Renal pelvis (tissue), 4 donors: Measurements from ENCODE around the gene GPR4. TPM values are rescaled to one million over a fixed set of nuclear protein-coding genes. Genes with fewer than 3 reads are reported as not detected.
"Not testable (repeated sequence)": the region's sequence is repeated elsewhere in the genome, so short reads cannot be mapped to it uniquely, and the experiment has no call there.

Source experiments
- DNase-seq: peaks from one replicate; pipeline ENCODE4 v3.0.0-alpha.2; 2013
- polyA plus RNA-seq, 3 donors: library from polyadenylated mRNA; unstranded; fragments of 120-200 nt; gene quantifications; one replicate each; pipeline ENCODE4 v1.2.1, GENCODE V29; 2013; ENCODE audit not compliant: insufficient read length in 3 of 3

GPR4 gene
- polyA plus RNA-seq, 3 donors, result 3.7 to 5.6 (median 3.8) TPM

DNA sequence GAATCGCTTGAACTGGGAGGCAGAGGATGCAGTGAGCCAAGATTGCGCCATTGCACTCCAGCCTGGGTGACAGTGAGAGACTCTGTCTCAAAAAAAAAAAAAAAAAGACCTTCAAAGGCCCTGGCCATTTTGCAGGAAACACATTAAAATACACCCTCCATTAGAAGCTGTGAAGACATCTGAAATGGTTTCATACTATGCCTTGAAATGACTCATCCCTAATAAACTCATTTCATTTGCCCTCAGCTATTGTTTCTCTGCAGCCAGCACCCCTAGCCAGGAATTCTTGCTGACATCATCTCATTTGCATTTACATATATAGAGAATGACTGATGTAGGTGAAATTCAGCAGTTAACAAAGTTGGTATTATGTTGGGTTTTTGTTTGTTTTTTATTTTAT, 28.5 kb upstream of the GPR4 start:
- no peak for DNase-seq

DNA sequence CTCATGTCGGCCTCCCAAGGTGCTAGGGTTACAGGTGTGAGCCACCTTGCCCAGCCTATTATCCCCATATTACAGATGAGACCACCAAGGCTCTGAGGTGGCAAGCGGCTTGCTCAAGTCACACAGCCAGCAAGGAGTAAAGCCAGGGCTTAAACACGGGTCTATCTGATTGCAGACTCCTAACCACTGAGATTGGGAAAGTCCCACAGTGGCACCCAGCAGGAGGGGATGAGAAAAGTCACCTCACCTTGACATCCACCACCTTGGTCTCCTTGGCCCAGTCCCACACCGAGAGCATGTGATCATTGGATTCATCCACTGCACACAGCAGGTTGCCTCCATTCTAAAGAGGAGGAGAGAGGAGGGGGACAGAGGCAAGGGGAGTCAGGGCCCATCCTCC, 27.7 kb upstream of the GPR4 start:
- no peak for DNase-seq

GRCh38 chr19:45628219-45628618, 26.2 kb upstream of the GPR4 start:
- DNase-seq, result not testable (repeated sequence)

GRCh38 chr19:45623984-45624383, 22.0 kb upstream of the GPR4 start:
- no peak for DNase-seq

GRCh38 chr19:45621976-45622503, 20.0 kb upstream of the GPR4 start:
- no peak for DNase-seq

- no peak for DNase-seq
Measured at GRCh38 chr19:45621389-45621788, 19.4 kb upstream of the GPR4 start.

DNA sequence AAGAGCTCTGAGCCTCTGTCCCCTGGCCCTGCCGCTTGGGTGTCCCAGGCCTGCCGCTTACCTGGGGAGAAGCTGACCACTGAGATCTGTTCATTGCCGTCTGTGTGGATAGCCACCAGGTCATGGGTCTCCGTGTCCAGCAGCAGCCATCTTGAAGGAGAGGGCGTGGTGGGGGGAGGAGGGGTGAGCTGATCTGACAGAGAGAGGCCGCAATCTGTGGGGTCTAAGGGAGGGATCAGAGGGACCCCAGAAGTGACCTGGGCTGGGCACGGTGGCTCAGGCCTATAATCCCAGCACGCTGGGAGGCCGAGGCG, 14.6 kb upstream of the GPR4 start:
- no peak for DNase-seq

GRCh38 chr19:45615795-45616703, 14.0 kb upstream of the GPR4 start:
- DNase-seq, result peak; percentile 95

DNA sequence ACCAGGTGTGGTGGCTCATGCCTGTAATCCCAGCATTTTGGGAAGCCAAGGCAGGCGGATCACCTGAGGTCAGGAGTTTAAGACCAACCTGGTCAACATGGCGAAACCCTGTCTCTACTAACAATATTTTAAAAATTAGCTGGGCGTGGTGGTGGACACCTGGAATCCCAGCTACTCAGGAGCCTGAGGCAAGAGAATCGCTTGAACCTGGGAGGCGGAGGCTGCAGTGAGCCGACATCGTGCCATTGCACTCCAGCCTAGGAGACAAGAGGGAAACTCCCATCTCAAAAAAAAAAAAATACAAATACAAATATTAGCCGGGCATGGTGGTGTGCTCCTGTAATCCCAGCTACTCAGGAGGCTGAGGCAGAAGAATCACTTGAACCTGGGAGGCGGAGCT, 13.0 kb upstream of the GPR4 start:
- DNase-seq, result not testable (repeated sequence)

DNA sequence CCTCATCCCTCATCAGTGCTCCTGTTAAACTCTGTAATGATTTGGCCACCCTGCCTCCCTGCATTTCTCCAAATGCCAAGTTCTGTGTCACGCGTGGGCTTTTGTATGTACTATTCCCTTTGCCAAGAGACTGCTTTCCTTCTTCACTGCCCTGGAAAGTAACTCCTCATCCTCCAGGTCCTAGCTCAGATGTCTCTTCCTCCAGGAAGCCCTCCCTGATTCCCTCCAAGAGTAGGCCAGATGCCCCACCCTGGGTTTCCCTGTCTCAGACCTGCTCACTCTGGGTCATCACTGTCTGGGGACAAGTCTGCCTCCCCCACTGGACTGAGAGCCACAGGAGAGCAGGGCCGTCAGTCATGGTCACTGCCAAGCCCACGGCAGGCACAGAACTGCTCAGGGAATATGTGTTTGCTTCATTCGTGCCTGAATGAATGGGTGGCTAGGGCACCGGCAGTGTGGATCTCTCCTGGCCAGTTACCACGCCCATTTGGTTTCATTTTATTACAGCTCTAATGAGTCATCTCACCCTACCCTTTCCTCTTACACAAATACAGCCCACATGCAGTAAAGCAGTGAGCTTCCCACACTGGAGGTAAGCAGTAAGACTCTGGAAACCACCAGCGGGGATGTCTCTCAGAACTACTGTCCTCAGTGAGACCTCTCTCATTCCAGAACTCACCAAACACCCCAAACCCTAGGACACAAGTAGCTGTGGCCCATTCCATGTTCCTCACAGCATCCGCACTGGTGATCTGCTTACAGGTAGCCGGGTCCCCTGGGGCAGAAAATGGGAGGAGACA, 12.1 kb upstream of the GPR4 start:
- no peak for DNase-seq

- no peak for DNase-seq
Measured at GRCh38 chr19:45608948-45609347, 6.9 kb upstream of the GPR4 start.

DNA sequence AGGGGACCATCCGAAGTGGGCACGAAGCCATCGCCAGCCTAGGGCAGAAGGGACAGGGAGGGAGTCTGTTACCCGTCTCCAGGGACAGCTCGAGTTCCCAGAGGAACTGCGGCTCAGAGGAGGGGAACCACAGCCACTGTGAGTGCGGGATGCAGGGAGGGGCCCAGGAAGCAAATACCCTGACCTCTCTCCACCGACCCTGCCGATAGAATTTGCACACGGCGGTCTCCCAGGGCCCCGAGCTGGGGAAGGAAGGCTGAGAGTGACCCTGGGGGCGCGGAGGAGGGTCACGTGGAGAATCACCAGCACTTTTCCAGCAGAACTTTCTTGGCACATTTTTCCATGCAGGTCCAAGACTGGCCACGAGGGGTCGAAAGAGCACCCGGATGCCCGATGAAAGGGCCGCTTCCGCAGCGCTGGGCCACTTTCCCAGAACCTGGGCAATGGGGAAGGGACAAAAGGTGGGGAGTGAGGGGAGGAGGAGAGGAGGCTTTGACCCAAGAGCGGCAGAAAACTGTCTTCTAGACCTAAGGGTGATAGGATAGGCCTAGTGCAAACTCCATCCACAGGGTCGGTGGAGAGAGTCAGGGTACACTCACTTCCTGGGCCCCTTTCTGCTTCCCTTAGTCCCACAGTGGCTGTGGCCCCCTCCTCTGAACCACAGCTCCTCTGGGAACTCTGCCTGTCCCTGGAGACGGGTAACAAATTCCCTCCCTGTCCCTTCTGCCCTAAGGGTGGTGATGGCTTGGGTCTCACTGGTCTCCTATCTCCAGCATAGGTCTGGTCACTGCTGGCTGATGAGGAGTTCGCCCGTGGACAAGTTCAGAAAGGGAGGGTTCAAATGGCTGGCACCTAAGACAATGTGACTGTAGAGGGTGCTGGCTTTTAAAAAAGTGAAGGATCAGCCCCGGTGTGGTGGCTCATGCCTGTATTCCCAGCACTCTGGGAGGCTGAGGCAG, 5.3 kb upstream of the GPR4 start:
- peak; percentile 80 for DNase-seq

GRCh38 chr19:45601115-45601514, 897 bp downstream of the GPR4 start:
- no peak for DNase-seq

DNA sequence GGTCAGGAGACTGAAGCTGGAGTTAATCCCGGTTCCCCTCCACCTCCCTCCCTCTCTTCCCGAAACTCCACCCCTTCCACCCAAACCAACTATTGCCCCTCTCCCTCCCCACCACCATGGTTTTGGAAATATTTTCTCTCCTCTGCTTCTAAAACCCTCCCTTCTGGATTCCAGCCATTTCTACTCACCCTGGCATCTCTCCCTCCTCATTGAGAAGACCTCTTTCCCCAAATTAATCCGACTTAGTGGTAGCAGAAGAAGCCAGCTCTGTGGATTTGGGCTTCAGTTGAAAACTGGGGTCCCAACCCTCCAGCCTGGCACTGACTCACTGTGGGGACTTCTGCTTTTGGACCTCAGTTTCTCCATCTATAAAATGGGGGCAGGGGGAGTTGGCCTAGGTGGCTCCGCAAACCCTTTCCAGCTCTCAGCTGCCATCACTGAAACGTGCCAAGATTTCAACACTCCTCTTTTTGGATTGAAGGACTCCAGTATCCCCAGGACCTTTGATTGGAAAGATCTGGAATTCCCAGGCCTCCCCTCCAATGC, 1.6 kb downstream of the GPR4 start:
- DNase-seq, result no peak

- DNase-seq, result no peak
Measured at GRCh38 chr19:45599286-45599685, 2.7 kb downstream of the GPR4 start.

DNA sequence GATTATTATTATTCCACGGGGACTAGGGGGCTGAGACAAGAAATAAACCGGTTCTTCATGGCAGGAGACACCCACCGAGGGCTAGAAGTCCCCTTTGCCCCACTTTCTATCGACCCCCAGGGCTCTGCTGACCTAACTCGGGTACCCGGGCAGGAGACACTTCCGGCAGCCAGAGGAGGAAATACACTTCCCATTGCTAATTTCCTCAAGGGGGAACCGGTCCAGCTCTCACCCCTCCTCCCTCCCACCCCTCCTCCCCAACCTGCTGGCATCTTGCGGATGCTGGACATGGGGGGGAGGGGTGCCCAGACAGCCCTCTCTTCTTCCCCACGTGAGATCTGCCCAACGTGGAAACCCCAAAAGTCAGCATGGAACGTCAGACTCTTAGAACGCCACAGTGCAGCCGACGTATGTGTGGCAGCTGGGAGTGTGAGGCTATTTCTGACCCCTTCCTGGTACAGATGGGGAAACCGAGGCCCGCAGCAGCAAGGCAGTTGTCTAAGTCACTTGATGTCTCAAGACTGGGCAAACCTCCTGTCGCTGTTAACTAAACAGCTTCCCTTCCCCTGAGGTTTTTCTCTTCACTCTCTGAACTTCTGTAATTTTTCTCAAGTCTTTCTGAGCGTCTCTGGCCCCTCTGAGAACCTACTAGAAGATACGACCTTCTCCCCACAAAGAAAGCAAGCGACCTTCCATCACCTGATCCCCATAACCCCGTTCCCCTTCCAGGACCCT, 3.6 kb downstream of the GPR4 start:
- DNase-seq, result no peak

DNA sequence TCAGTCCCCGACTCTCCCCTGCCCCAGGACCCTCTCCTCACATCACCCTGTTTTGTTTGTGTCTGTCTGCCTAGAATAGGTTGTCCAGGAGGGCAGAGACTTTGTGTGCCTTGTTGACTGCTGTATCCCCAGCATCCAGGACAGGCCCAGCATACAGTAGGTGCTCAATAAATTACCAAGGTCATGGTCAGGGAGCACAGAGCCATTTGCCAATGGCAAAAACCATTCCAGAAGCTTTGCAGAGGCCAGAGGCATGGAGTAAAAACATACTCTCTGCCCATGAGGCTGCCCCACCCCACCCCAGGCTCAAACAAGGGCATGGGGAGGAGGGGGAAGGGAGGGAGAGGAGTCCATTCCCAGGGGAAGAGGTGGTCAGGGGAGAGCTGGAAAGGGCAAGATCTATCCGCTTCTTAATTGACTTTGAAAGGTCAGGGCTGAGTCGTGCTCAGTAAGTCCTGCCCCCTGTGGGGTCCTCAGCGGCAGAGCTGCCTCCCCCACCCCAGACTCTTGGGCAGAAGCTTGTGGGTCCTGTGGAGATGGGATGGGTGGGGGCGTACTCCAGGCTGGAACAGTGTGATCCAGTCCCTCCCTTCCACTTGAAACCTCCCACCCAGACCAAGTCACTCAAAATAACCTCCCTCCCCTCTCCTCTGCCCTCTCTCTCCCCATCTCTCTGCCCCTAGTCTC, 4.4 kb downstream of the GPR4 start:
- no peak for DNase-seq

DNA sequence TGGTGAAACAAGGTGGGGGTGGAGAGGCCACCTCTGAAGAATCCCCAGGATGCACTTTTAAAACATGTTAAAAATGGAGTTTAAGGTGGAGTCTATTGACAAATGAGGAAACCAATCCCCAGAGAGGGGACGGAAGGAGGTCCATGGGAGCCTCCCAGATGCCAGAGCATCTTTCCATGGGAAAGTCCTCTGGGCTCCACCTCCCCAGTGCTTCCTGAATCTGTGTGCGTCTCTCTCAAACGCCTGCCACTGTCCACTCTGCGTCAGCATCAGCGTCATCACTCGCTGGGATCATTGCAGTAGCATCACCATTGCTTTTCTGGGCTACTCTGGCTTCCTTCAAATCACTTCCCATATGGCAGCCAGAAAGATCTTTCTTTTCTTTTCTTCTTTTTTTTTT, 6.2 kb downstream of the GPR4 start:
- DNase-seq, result no peak

GRCh38 chr19:45593520-45593919, 8.5 kb downstream of the GPR4 start:
- DNase-seq, result no peak

GRCh38 chr19:45592366-45592765, 9.6 kb downstream of the GPR4 start:
- DNase-seq, result no peak
